ENCODE measurements around the gene WIF1.

WIF1 gene

GRCh38 chr12:65022421-65022820 is 98.7 kb downstream of the WIF1 start:
- DNase-seq (ENCODE audit: low read depth): no peak

- no peak for DNase-seq (ENCODE audit: low read depth)
These were observed 101.3 kb downstream of the WIF1 start for GRCh38 chr12:65019696-65020234.

GRCh38 chr12:65016881-65017650 is 104.0 kb downstream of the WIF1 start:
- DNase-seq (ENCODE audit: low read depth): no peak

- DNase-seq (ENCODE audit: low read depth): no peak
These were observed 105.3 kb downstream of the WIF1 start for GRCh38 chr12:65015850-65016249.

- no peak for DNase-seq (ENCODE audit: low read depth)
These were observed 106.4 kb downstream of the WIF1 start for GRCh38 chr12:65014504-65015271.

- no peak for DNase-seq (ENCODE audit: low read depth)
These were observed 110.7 kb downstream of the WIF1 start for GRCh38 chr12:65010437-65010836.

- DNase-seq (ENCODE audit: low read depth): no peak
These were observed 115.4 kb downstream of the WIF1 start for GRCh38 chr12:65005716-65006115.

GRCh38 chr12:65004270-65004669 is 116.8 kb downstream of the WIF1 start:
- no peak for DNase-seq (ENCODE audit: low read depth)
